Thyroid gland (tissue), 4 donors: ENCODE results near the gene CCNL1.

Source experiments
- CTCF ChIP-seq, 6 experiments: fragments of 200-600 bp in 3 of 6; fragments of 450-650 bp in 3 of 6; sonication (generic) in 3 of 6; IDR thresholded peaks; one replicate each; pipeline ENCODE4 v1.5.1; 2016 to 2019; ENCODE audit warnings: antibody characterized with exemption in 6 of 6, mild to moderate bottlenecking in 2 of 6, inconsistent platforms in 1 of 6, moderate library complexity in 1 of 6
- POLR2A ChIP-seq, 2 donors: fragments of 450-650 bp; IDR thresholded peaks; one replicate each; pipeline ENCODE4 v1.6.1; 2017; ENCODE audit warnings: antibody characterized with exemption in 2 of 2, mild to moderate bottlenecking in 2 of 2, moderate library complexity in 1 of 2

DNA sequence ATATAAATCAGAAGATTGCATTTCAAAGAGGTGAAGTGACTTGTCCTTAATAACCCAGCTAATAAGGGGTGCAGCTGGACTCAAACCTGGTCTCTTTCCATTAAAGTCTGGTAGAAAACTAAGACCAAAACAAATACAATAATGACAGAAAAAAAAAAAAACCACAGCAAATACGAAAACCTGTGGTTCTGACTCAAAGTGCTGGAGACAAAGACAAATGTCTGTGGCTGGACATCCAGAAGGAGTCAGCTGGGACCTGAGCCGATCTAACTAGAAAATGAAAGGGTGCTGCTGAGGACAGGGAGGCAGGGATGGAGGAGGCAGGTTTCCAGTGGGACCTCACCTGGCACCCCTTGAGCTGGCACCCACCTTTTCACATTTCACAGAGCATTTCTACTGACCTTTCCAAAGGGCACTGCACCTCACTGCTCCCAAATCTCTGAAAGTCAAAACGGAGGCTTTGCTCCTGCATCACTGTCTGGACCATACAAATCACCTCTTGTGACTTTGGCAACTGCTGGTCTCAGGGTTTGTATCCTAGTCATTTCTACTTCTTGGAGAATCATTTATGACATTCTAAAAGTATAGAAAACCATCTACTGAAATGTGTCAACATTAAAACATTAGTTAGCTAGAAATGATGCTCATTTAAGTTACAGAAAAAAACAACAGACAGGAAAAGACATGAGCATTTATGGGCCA, 61.7 kb downstream of the CCNL1 start:
- no peak for TF ChIP-seq CTCF (IDR thresholded peaks at IDR 0.05)
- TF ChIP-seq POLR2A (IDR thresholded peaks at IDR 0.05): no peak
